Urothelium cell line (cell line): Measurements from ENCODE around the gene IGDCC3.

Experiments
- DNase-seq: peaks from one replicate; pipeline ENCODE4 v3.0.0; 2011; ENCODE audit warnings: low spot score, mixed read lengths
- FAIRE-seq: peaks from 2 replicates; lab custom pipeline; 2011; peaks lifted over from hg19 to GRCh38; lab: Jason Lieb, UNC

Gene IGDCC3

GRCh38 chr15:65330934-65331645 is 46.7 kb downstream of the IGDCC3 start:
- FAIRE-seq (no peak), DNase-seq (no peak)

- no peak for DNase-seq
- peak; percentile 91 for FAIRE-seq
These were observed 47.6 kb downstream of the IGDCC3 start for GRCh38 chr15:65329984-65330735.

DNA sequence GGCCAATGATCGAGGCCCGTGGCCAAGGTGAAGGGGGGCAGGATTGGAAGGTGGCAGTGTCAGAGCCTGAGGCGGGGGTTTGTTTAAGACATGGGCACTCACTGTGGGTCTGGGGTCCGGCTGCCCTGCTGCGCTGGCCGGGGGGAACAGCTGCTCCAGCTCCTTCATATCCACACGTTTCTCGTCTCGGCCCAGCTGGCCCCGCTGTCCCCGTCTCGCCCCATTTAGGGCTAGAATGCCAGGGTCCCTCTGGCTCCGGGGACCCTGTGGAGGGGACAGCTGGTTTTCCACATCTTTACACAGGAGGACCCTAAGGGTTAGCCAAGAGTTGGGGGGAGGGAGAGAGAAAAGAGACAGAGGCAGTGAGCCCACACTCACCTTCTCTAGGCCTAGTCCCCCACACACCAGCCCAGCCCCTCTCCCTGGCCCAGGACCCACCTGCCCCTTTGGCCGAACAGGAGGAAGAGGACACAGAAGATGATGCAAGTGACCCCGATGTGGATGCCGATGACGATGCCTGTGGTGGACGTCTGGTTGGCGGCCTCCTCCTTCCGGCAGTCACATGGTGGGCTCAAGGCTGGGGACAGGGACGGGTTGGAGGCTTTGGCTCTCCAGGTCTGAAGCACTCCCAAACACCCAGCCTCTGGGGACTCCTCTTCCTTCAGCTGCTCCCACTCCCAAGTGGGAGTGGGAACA is 48.4 kb downstream of the IGDCC3 start:
- no peak for DNase-seq
- peak; percentile 48 for FAIRE-seq

DNA sequence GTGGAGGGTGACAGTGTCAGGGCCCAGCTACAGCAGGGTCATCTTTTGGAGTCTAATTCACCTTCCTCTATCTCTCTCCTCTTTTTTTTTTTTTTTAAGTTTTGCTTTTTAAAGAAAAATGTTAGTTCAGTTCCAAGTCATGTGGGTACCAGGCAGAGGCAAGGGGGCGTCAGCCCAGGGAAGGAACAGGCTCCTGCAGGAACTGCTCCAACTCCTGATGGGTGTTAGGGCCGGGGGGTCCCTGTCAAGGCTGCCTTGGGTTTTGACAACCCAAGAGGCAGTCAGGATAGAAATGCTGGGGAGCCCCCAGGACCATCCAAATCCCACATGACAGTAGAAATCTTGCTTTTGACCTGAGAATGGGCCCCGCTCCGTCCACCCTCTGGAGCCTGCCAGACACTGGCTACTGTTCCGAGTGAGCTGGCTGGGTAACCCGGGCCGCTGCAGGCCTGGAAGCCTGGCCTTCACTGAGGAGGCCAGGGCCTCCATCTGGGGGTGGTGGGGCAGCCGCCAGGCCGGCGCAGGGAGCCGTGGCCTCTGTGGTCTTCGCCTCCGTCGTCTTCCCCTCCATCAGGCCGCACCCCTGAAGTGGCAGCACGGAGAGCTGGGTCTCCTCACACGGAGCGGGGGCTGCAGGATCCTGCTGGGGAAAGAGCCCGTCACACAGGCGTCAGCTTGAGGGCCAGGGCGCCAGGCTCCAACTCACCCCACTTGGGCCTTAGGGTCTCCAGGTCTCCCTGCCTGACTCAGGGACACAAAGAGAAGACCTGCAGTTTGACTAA is 49.1 kb downstream of the IGDCC3 start:
- DNase-seq (no peak), FAIRE-seq (no peak)

GRCh38 chr15:65327651-65328393 is 50.0 kb downstream of the IGDCC3 start:
- DNase-seq (no peak), FAIRE-seq (peak; percentile 44)

GRCh38 chr15:65326818-65327217 is 51.0 kb downstream of the IGDCC3 start:
- no peak for FAIRE-seq
- no peak for DNase-seq

GRCh38 chr15:65326117-65326526 is 51.7 kb downstream of the IGDCC3 start:
- DNase-seq = no peak
- FAIRE-seq = no peak

- peak; percentile 83 for DNase-seq
These were observed 54.7 kb downstream of the IGDCC3 start for GRCh38 chr15:65323071-65323511.

DNA sequence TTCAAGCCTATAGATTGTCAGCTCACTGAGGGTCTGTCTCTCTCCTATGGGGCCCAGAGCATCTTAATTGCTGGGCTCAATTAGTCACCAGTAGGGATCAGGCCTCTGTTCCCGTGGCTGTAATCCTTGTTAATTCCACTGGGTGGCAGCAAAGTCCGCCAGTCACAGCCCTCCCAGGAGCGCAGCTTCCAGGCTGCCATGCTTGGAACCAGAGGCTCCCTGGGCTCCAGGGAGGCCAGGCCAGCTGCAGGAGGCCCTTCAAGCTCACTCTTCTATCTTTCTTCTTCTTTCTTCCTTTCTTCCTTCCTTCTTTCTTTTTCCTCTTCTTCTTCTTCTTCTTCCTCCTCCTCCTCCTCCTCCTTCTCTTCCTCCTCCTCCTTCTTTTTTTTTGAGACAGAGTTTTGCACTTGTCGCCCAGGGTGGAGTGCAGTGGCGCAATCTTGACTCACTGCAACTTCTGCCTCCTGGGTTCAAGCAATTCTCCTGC is 58.9 kb downstream of the IGDCC3 start:
- DNase-seq (peak; percentile 91), FAIRE-seq (peak; percentile 58)

More at GRCh38 chr15:65323071-65323511, 54.7 kb downstream of the IGDCC3 start:
- peak; percentile 55 for FAIRE-seq

- DNase-seq (no peak), FAIRE-seq (no peak)
These were observed 65.3 kb downstream of the IGDCC3 start for GRCh38 chr15:65312400-65312916.

GRCh38 chr15:65311760-65312159 is 66.0 kb downstream of the IGDCC3 start:
- FAIRE-seq (no peak), DNase-seq (peak; percentile 6)

DNA sequence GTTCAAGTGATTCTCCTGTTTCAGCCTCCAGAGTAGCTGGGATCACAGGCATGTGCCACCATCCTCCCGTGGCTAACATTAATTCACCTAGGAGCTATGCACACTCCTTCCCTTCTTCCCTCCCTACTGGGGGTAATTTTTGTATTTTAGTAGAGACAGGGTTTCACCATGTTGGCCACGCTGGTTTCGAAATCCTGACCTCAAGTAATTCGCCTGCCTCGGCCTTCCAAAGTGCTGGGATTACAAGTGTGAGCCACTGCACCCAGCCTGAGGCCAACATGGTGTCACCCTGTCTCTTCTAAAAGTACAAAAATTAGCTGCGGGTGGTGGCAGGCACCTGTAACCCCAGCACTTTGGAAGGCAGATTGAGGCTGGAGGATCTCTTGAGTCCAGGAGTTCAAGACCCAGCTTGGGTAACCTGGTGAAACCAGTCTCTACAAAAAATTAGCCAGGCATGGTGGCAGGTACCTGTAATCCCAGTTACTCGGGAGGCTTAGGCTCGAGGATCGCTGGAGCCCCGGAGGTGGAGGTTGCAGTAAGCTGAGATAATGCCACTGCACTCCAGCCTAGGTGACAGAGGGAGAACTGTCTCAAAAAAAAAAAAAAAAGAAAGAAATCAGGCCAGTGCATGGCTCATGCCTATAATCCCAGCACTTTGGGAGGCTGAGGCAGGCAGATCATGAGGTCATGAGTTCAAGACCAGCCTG is 67.2 kb downstream of the IGDCC3 start:
- FAIRE-seq (no peak), DNase-seq (no peak)

DNA sequence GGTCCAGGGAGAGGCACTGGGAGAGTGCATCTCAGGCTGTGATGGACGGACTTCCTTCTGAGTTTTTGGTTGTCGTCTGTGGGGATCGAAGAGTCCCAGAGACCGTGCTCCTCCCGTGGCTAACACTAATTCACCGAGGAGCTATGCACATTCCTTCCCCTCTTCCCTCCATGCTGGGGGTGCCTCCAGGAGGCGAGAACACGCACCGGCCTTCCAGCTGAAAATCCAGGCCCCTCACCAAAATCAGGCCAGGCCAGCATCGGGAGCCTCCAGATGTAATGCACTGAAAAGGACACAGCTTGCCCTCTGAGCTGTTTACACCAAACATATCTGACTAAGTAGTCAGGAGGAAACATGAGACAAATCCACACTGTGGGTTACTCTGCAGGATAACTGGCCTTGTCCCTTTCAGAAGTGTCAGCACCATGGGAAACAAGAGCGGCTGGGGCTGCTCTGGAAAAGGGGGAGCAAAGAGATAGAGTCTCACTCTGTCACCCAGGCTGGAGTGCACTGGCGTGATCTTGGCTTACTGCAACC is 67.9 kb downstream of the IGDCC3 start:
- FAIRE-seq (no peak), DNase-seq (no peak)

DNA sequence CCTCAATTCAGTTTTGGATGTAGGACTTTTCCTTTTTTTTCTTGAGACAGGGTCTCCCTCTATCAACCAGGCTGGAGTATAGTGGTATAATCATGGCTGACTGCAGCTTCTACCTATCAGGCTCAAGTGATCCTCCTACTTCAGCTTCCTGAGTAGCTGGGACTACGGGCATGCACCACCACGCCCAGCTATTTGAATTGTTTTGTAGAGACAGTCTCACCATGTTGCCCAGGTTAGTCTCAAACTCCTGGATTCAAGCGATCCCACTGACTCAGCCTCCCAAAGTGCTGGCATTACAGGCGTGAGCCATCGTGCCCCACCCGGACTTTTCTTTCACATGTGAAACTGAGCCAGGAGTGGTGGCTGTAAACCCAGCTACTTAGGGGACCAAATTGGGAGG is 69.8 kb downstream of the IGDCC3 start:
- FAIRE-seq = no peak

DNA sequence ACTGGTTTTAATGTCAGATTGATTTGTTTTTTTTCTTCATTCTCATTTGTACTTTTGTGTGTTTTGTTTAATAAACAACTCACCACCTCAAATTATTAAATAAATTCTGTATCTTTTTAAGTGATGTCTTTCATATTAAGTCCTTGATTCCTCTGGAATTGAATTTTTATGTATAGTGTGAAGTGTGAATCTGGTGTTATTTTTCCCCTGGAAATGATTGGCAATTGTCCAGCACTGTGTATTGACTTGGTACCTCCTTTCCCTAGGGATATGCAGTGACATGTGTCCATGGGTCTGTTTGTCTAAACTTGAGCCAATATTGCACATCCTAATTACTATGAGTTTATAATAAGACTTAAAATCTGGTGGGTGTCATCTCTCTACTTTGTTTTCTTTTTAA is 71.3 kb downstream of the IGDCC3 start:
- no peak for DNase-seq

More for the DNA sequence above, 69.8 kb downstream of the IGDCC3 start:
- DNase-seq = no peak

DNA sequence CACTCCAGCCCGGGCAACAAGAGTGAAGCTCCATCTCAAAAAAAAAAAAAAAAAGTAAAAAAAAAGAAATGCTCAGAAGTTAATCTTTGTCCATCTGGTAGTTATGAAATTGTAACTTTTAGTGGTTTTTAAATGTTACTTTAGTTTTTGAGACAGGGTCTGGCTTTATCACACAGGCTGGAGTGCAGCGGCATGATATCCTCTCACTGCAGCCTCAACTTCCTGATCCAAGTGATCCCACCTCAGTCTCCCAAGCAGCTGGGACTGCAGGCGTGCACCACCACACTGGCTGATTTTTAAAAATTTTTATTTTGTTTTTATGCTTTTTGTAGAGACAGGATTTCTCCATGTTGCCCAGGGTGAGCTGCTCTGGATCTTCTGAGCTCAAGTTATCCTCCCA is 72.0 kb downstream of the IGDCC3 start:
- FAIRE-seq = no peak

More for the DNA sequence above, 71.3 kb downstream of the IGDCC3 start:
- no peak for FAIRE-seq

GRCh38 chr15:65305150-65305758 is 72.5 kb downstream of the IGDCC3 start:
- DNase-seq (peak; percentile 62), FAIRE-seq (peak; percentile 69)

More for the DNA sequence above, 72.0 kb downstream of the IGDCC3 start:
- no peak for DNase-seq
